Gastroesophageal sphincter (tissue), 4 donors: ENCODE measurements around the gene FGF14. TPM values are rescaled to one million over a fixed set of nuclear protein-coding genes. Genes with fewer than 3 reads are reported as not detected.
A peak's percentile ranks its signal among the peaks of the same experiment; 100 is the strongest.

Experiments used
- ATAC-seq: fragments of 150-250 bp; one replicate; pipeline ENCODE4 v1.9.1; 2016; ENCODE audit warnings: mild to moderate bottlenecking, moderate library complexity
- H3K27ac ChIP-seq, 4 donors: fragments of 200-600 bp; sonication (generic) in 3 of 4; 1 replicate in 3 of 4; 2 replicates in 1 of 4; pipeline ENCODE4 v1.5.1; 2016 to 2019
- H3K27me3 ChIP-seq: fragments of 200-600 bp; sonication (generic); one replicate; pipeline ENCODE4 v1.5.1; 2019
- H3K36me3 ChIP-seq, 2 donors: fragments of 200-600 bp; sonication (generic); one replicate each; pipeline ENCODE4 v1.5.1; 2019; ENCODE audit warnings: control low read depth in 1 of 2
- H3K4me1 ChIP-seq, 3 donors: fragments of 200-600 bp; sonication (generic); 1 replicate in 2 of 3; 2 replicates in 1 of 3; pipeline ENCODE4 v1.5.1; 2016 to 2019; ENCODE audit warnings: control low read depth in 2 of 3
- H3K4me3 ChIP-seq, 2 donors: fragments of 200-600 bp; sonication (generic); one replicate each; pipeline ENCODE4 v1.5.1; 2019; ENCODE audit warnings: mild to moderate bottlenecking in 1 of 2, moderate library complexity in 1 of 2
- H3K9me3 ChIP-seq, 3 donors: fragments of 200-600 bp; sonication (generic); one replicate each; pipeline ENCODE4 v1.5.1; 2017 to 2019; ENCODE audit warnings: control low read depth in 2 of 3
- CTCF ChIP-seq, 4 experiments: fragments of 200-600 bp in 2 of 4; fragments of 450-650 bp in 2 of 4; sonication (generic) in 1 of 4; IDR thresholded peaks; one replicate each; pipeline ENCODE4 v1.5.1; 2017 to 2019; ENCODE audit warnings: antibody characterized with exemption in 4 of 4, mild to moderate bottlenecking in 2 of 4, moderate library complexity in 2 of 4
- EP300 ChIP-seq: sonication (generic); formaldehyde crosslinking; IDR thresholded peaks from one replicate; pipeline ENCODE4 v1.6.1; 2017; ENCODE audit warnings: antibody characterized with exemption, mild to moderate bottlenecking
- POLR2A ChIP-seq, 2 donors: fragments of 450-650 bp; IDR thresholded peaks; one replicate each; pipeline ENCODE4 v1.6.1; 2017; ENCODE audit warnings: antibody characterized with exemption in 2 of 2, mild to moderate bottlenecking in 2 of 2, moderate library complexity in 1 of 2
- POLR2AphosphoS5 ChIP-seq: sonication (generic); formaldehyde crosslinking; IDR thresholded peaks from one replicate; pipeline ENCODE4 v1.6.1; 2017; ENCODE audit warnings: antibody characterized with exemption
- WGBS, 2 donors: methylation state at CpG; one replicate each; pipeline ENCODE4 v1.1.5; 2018; ENCODE audit warnings: low coverage in 1 of 2; 5-methylcytosine and 5-hydroxymethylcytosine counted together
- total RNA-seq, 4 donors: library from RNA; depleted of rRNA; stranded (reverse); fragments of >200 nt; gene quantifications; one replicate each; pipeline ENCODE4 v1.1.0, GENCODE V29; 2016

The FGF14 gene
- total RNA-seq, 4 donors from 2014 or later: 0.31 to 2.0 (median 0.95) TPM

GRCh38 chr13:102422690-102423089 lies 20.8 kb upstream of the FGF14 start:
- ATAC-seq: no peak
- Histone ChIP-seq H3K4me3 (no peak overlapping the region), H3K4me1 (no peaks in the 10 kb centered on the region), H3K27me3 (no peaks in the 10 kb centered on the region), H3K27ac (no peak overlapping the region), H3K9me3 (peaks cover 0 to 49% (median 0%) of the 10 kb centered on the region in 3 donors), H3K36me3 (no peaks in the 10 kb centered on the region)
- TF ChIP-seq POLR2AphosphoS5 (no peak), POLR2A (IDR thresholded peaks at IDR 0.05) (no peak), CTCF (IDR thresholded peaks at IDR 0.05) (no peak), EP300 (no peak)
- WGBS, 2 donors: 67 to 88% methylated on average over 1 to 2 of the region's 2 CpGs

GRCh38 chr13:102405499-102406100 lies 3.8 kb upstream of the FGF14 start:
- Histone ChIP-seq H3K4me3 (no peak overlapping the region), H3K4me1 (peaks cover 0 to 21% (median 0%) of the 10 kb centered on the region in 3 donors), H3K9me3 (no peaks in the 10 kb centered on the region), H3K27me3 (peaks cover 31% of the 10 kb centered on the region), H3K27ac (no peak overlapping the region), H3K36me3 (no peaks in the 10 kb centered on the region)
- TF ChIP-seq EP300: no peak
- TF ChIP-seq POLR2AphosphoS5: no peak
- TF ChIP-seq CTCF (IDR thresholded peaks at IDR 0.05): no peak
- no peak for TF ChIP-seq POLR2A (IDR thresholded peaks at IDR 0.05)
- no peak for ATAC-seq
- WGBS, 2 donors: 61 to 94% methylated on average over 2 to 3 of the region's 3 CpGs

GRCh38 chr13:102402290-102402689 lies 442 bp upstream of the FGF14 start:
- H3K4me3 ChIP-seq: peak overlapping the region; percentile 48 to 64
- H3K27me3 ChIP-seq: peaks cover 41% of the 10 kb centered on the region
- no peaks in the 10 kb centered on the region for H3K9me3 ChIP-seq
- H3K36me3 ChIP-seq: no peaks in the 10 kb centered on the region
- TF ChIP-seq CTCF (IDR thresholded peaks at IDR 0.05) (peak in 2 of 4 experiments; percentile 17 to 24), EP300 (no peak), POLR2AphosphoS5 (no peak), POLR2A (IDR thresholded peaks at IDR 0.05) (no peak)
- H3K4me1 ChIP-seq: peaks cover 0 to 34% (median 0%) of the 10 kb centered on the region in 3 donors
- peak; percentile 67 for ATAC-seq
- WGBS, 2 donors: 7 to 10% methylated on average over 3 to 10 of the region's 14 CpGs
- H3K27ac ChIP-seq: peak overlapping the region in 3 of 4 donors; percentile 49 to 82 (median 65)

- Histone ChIP-seq H3K27me3 (peaks cover 39% of the 10 kb centered on the region), H3K36me3 (no peaks in the 10 kb centered on the region), H3K27ac (peak overlapping the region in 3 of 4 donors; percentile 39 to 82 (median 65)), H3K4me3 (peak overlapping the region; percentile 48 to 64), H3K9me3 (no peaks in the 10 kb centered on the region), H3K4me1 (peaks cover 0 to 34% (median 0%) of the 10 kb centered on the region in 3 donors)
- WGBS, 2 donors: 7% methylated on average over 4 to 7 of the region's 7 CpGs
- ATAC-seq: no peak
- TF ChIP-seq POLR2A (IDR thresholded peaks at IDR 0.05) (no peak), POLR2AphosphoS5 (no peak), EP300 (no peak), CTCF (IDR thresholded peaks at IDR 0.05) (no peak)
These were observed 583 bp downstream of the FGF14 start for GRCh38 chr13:102401265-102401664.

- no peaks in the 10 kb centered on the region for H3K9me3 ChIP-seq
- ATAC-seq: peak; percentile 36
- H3K36me3 ChIP-seq: no peaks in the 10 kb centered on the region
- peak overlapping the region in 3 of 4 donors; percentile 49 to 82 (median 65) for H3K27ac ChIP-seq
- peaks cover 39% of the 10 kb centered on the region for H3K27me3 ChIP-seq
- H3K4me1 ChIP-seq: peaks cover 0 to 34% (median 0%) of the 10 kb centered on the region in 3 donors
- 0 to 4% methylated on average over 1 to 11 of the region's 24 CpGs for WGBS, 2 donors
- peak overlapping the region; percentile 48 to 64 for H3K4me3 ChIP-seq
- TF ChIP-seq POLR2A (IDR thresholded peaks at IDR 0.05) (no peak), EP300 (no peak), POLR2AphosphoS5 (no peak), CTCF (IDR thresholded peaks at IDR 0.05) (no peak)
These were observed 1.1 kb downstream of the FGF14 start for GRCh38 chr13:102400675-102401145.
